K562 (cell line): ENCODE measurements around the gene NTF4. TPM values are rescaled to one million over a fixed set of nuclear protein-coding genes. Genes with fewer than 3 reads are reported as not detected.
A peak's percentile ranks its signal among the peaks of the same experiment; 100 is the strongest.

Experiments
- CREB1 ChIP-seq, 2 experiments: sonication (generic) in 1 of 2; formaldehyde crosslinking in 1 of 2; IDR thresholded peaks; 2 replicates each; pipeline versions ENCODE4 v1.6.1 to v1.8.0; 2012 to 2022; ENCODE audit warnings: inconsistent platforms in 1 of 2, mild to moderate bottlenecking in 1 of 2, missing genetic modification reagents in 1 of 2, moderate library complexity in 1 of 2
- DPF2 ChIP-seq: fragments of 450-650 bp; IDR thresholded peaks from 2 replicates; pipeline ENCODE4 v1.6.1; 2016
- EGR1 ChIP-seq: fragments of 450-650 bp; conservative IDR thresholded peaks from 2 replicates; pipeline ENCODE4 v1.6.1; 2017; ENCODE audit warnings: mild to moderate bottlenecking
- ESRRA ChIP-seq: fragments of 450-650 bp; IDR thresholded peaks from 2 replicates; pipeline ENCODE4 v1.6.1; 2014; ENCODE audit warnings: low read depth, mild to moderate bottlenecking, moderate library complexity, borderline replicate concordance
- FOSL1 ChIP-seq: fragments of 200-800 bp; sonication (Bioruptor generic); conservative IDR thresholded peaks from 2 replicates; pipeline ENCODE4 v1.6.1; 2016; ENCODE audit warnings: missing genetic modification characterization, missing compliant biosample characterization
- JUN ChIP-seq, 2 experiments: sonication (generic) in 1 of 2; formaldehyde crosslinking in 1 of 2; IDR thresholded peaks; 2 replicates each; pipeline versions ENCODE4 v1.6.1 to v1.8.0; 2012 to 2022; ENCODE audit warnings: borderline replicate concordance in 2 of 2, mild to moderate bottlenecking in 2 of 2, improper control_type of control experiment in 1 of 2, low read depth in 1 of 2, low read length in 1 of 2, missing genetic modification reagents in 1 of 2
- JUND ChIP-seq, 2 experiments: IDR thresholded peaks; 2 replicates in 1 of 2; 3 replicates in 1 of 2; pipeline ENCODE4 v1.6.1; 2011; ENCODE audit warnings: borderline replicate concordance in 2 of 2, low read depth in 2 of 2, low read length in 2 of 2, improper control_type of control experiment in 1 of 2, missing biosample characterization in 1 of 2, missing genetic modification characterization in 1 of 2, missing genetic modification reagents in 1 of 2
- KHSRP ChIP-seq: fragments of 450-650 bp; IDR thresholded peaks from 2 replicates; pipeline ENCODE4 v1.6.1; 2017
- NR2C2 ChIP-seq, 2 experiments: fragments of 200-800 bp in 1 of 2; sonication (Bioruptor generic) in 1 of 2; sonication (generic) in 1 of 2; formaldehyde crosslinking in 1 of 2; IDR thresholded peaks; 2 replicates each; pipeline versions ENCODE4 v1.6.1 to v1.8.0; 2016 to 2022; ENCODE audit warnings: mild to moderate bottlenecking in 1 of 2, missing compliant biosample characterization in 1 of 2, missing genetic modification characterization in 1 of 2, missing genetic modification reagents in 1 of 2
- NRF1 ChIP-seq, 2 experiments: fragments of 450-650 bp; IDR thresholded peaks in 1 of 2; conservative IDR thresholded peaks in 1 of 2; 2 replicates each; pipeline ENCODE4 v1.6.1; 2014; ENCODE audit warnings: mild to moderate bottlenecking in 2 of 2
- POLR2AphosphoS5 ChIP-seq: IDR thresholded peaks from 2 replicates; pipeline ENCODE4 v1.6.1; 2011; ENCODE audit warnings: mild to moderate bottlenecking, low read depth, low read length, moderate library complexity; ENCODE audit not compliant: control insufficient read depth, insufficient read depth
- RBFOX2 ChIP-seq: fragments of 200-400 bp; formaldehyde crosslinking; IDR thresholded peaks from 2 replicates; pipeline ENCODE4 v1.6.1; 2017; ENCODE audit warnings: low read depth, mild to moderate bottlenecking, low read length, moderate library complexity
- TOE1 ChIP-seq, 2 experiments: fragments of 450-650 bp in 1 of 2; sonication (generic) in 1 of 2; formaldehyde crosslinking in 1 of 2; IDR thresholded peaks; 2 replicates each; pipeline versions ENCODE4 v1.7.1 to v1.8.0; 2016 to 2022; ENCODE audit warnings: borderline replicate concordance in 2 of 2, mild to moderate bottlenecking in 2 of 2, antibody characterized with exemption in 1 of 2, inconsistent platforms in 1 of 2, low read depth in 1 of 2, missing genetic modification reagents in 1 of 2, moderate library complexity in 1 of 2
- TRIM25 ChIP-seq: fragments of 450-650 bp; IDR thresholded peaks from 2 replicates; pipeline ENCODE4 v1.7.0; 2016; ENCODE audit warnings: borderline replicate concordance
- ZKSCAN1 ChIP-seq: fragments of 150-350 bp; IDR thresholded peaks from 2 replicates; pipeline ENCODE4 v1.6.1; 2016; ENCODE audit warnings: low read depth, low read length
- polyA plus RNA-seq, 8 experiments: library from polyadenylated mRNA; depleted of rRNA in 4 of 8; stranded (reverse) in 5 of 8; unstranded in 3 of 8; fragments of >200 nt; fragmentation: Nextera tagmentation in 2 of 8; fragmentation: Illumina TruSeq in 1 of 8; extraction: Ambion mirVana in 2 of 8; extraction: Trizol in 1 of 8; gene quantifications; 2 replicates each; pipeline versions ENCODE4 v1.2.1 to v1.2.3, GENCODE V29; 2011 to 2014; ENCODE audit warnings: inconsistent platforms in 1 of 8, missing spikeins in 1 of 8
- total RNA-seq, 7 experiments: library from RNA; depleted of rRNA in 6 of 7; stranded (reverse); fragments of >200 nt in 6 of 7; fragmentation: Illumina TruSeq in 2 of 7; extraction: Trizol in 2 of 7; gene quantifications; 2 replicates each; pipeline versions ENCODE4 v1.2.1 to v1.2.3, GENCODE V29; 2011 to 2021; ENCODE audit warnings: low replicate concordance in 1 of 7
- TF ChIP-seq, protein P1 (sequence below): fragments of 450-650 bp; IDR thresholded peaks from 2 replicates; pipeline ENCODE4 v1.6.1; 2016
- TF ChIP-seq, protein P2 (sequence below): fragments of 250-450 bp; sonication (Bioruptor Pico); IDR thresholded peaks from 2 replicates; pipeline ENCODE4 v1.6.1; 2021; ENCODE audit warnings: mild to moderate bottlenecking
- TF ChIP-seq, protein P3 (sequence below), 2 experiments: fragments of 250-450 bp in 1 of 2; fragments of 450-650 bp in 1 of 2; sonication (Bioruptor Pico) in 1 of 2; IDR thresholded peaks; 2 replicates each; pipeline versions ENCODE4 v1.6.1 to v1.8.0; 2016 to 2021; ENCODE audit warnings: mild to moderate bottlenecking in 2 of 2, moderate library complexity in 2 of 2, missing compliant biosample characterization in 1 of 2, missing genetic modification characterization in 1 of 2

Gene NTF4
- total and polyA plus RNA-seq, 9 of the 15 experiments (the other 6 are each of a cell fraction or from before 2014, with no cell fraction given) = not detected

- TF ChIP-seq, protein P1, sequence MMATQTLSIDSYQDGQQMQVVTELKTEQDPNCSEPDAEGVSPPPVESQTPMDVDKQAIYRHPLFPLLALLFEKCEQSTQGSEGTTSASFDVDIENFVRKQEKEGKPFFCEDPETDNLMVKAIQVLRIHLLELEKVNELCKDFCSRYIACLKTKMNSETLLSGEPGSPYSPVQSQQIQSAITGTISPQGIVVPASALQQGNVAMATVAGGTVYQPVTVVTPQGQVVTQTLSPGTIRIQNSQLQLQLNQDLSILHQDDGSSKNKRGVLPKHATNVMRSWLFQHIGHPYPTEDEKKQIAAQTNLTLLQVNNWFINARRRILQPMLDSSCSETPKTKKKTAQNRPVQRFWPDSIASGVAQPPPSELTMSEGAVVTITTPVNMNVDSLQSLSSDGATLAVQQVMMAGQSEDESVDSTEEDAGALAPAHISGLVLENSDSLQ = peak; percentile 29; the same call in 1 of the 2 replicates
- TF ChIP-seq RBFOX2 (peak; percentile 52), NR2C2 (CRISPR knock-in tag; IDR thresholded peaks at IDR 0.05) (no peak), NR2C2 (tag; IDR thresholded peaks at IDR 0.05) (0 out of 2 replicates have a peak, but pooled peaks have one; percentile 29), TOE1 (IDR thresholded peaks at IDR 0.05; ENCODE audit: borderline replicate concordance) (peak; percentile 41; the same call in 1 of the 2 replicates), TOE1 (CRISPR knock-in tag; IDR thresholded peaks at IDR 0.05; ENCODE audit: borderline replicate concordance, low read depth) (no peak), DPF2 (peak; percentile 33; the same call in 1 of the 2 replicates), CREB1 (IDR thresholded peaks at IDR 0.05) (peak; percentile 77), CREB1 (CRISPR knock-in tag; IDR thresholded peaks at IDR 0.05) (peak; percentile 79), ESRRA (peak; percentile 79), KHSRP (0 out of 2 replicates have a peak, but pooled peaks have one; percentile 27), EGR1 (peak; percentile 79), JUND (IDR thresholded peaks at IDR 0.05; ENCODE audit: borderline replicate concordance, low read depth, low read length) (peak; percentile 86; the same call in 1 of the 2 replicates), JUND (tag; IDR thresholded peaks at IDR 0.05; ENCODE audit: borderline replicate concordance, low read depth, low read length) (peak; percentile 76; the same call in 2 of the 3 replicates), POLR2AphosphoS5 (0 out of 2 replicates have a peak, but pooled peaks have one; percentile 14), FOSL1 (tag) (peak; percentile 60), JUN (IDR thresholded peaks at IDR 0.05; ENCODE audit: borderline replicate concordance, low read depth, low read length) (peak; percentile 84), JUN (CRISPR knock-in tag; IDR thresholded peaks at IDR 0.05; ENCODE audit: borderline replicate concordance) (no peak), TRIM25 (no peak), ZKSCAN1 (no peak), NRF1 (conservative IDR thresholded peaks at IDR 0.05 in 1 of 2, IDR thresholded peaks at IDR 0.05 in 1 of 2) (peak in 1 of 2 experiments; percentile 30; a peak in 1 of 4 replicates)
- TF ChIP-seq, protein P2, sequence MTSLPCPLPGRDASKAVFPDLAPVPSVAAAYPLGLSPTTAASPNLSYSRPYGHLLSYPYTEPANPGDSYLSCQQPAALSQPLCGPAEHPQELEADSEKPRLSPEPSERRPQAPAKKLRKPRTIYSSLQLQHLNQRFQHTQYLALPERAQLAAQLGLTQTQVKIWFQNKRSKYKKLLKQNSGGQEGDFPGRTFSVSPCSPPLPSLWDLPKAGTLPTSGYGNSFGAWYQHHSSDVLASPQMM (CRISPR knock-in tag) = no peak
- TF ChIP-seq, protein P3, sequence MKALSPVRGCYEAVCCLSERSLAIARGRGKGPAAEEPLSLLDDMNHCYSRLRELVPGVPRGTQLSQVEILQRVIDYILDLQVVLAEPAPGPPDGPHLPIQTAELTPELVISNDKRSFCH (CRISPR knock-in tag; IDR thresholded peaks at IDR 0.05) = no peak
- TF ChIP-seq, protein P3 (tag; IDR thresholded peaks at IDR 0.05) = 0 out of 2 replicates have a peak, but pooled peaks have one; percentile 54
Measured at GRCh38 chr19:49014123-49014869, 50.3 kb downstream of the NTF4 start (continued).
